GM12878 (cell line): ENCODE results near the gene EPS8. TPM values are rescaled to one million over a fixed set of nuclear protein-coding genes. Genes with fewer than 3 reads are reported as not detected.

Source experiments
- ATAC-seq: fragments of 200-7000 bp; cut with Tn5 transposase; 3 replicates; pipeline ENCODE4 v1.9.1; 2020; ENCODE audit warnings: mild to moderate bottlenecking, moderate library complexity
- BruUV-seq: library from RNA; stranded (reverse); fragments of 400-500 nt; replicated peaks from 2 replicates; lab custom pipeline; 2021; lab: Mats Ljungman, UMichigan
- CTCF ChIA-PET: fragments of 300-600 bp; sonication (Branson Sonifier 250); formaldehyde crosslinking; extraction: SDS; loops from one replicate; lab custom pipeline; 2021; ENCODE audit warnings: inconsistent platforms; lab: Yijun Ruan, JAX
- POLR2A ChIA-PET: fragments of 350-600 bp; formaldehyde crosslinking; extraction: SDS; loops from one replicate; lab custom pipeline; 2021; ENCODE audit warnings: inconsistent platforms; lab: Charles Lee
- RAD21 ChIA-PET: fragments of 300-600 bp; sonication (Branson Sonifier 250); formaldehyde crosslinking; loops from one replicate; lab custom pipeline; 2023; ENCODE audit warnings: antibody characterized with exemption; ENCODE audit not compliant: unreplicated experiment; lab: Charles Lee
- SMC1A ChIA-PET: fragments of 300-600 bp; sonication (Branson Sonifier 250); formaldehyde crosslinking; loops from one replicate; lab custom pipeline; 2023; ENCODE audit not compliant: unreplicated experiment, uncharacterized antibody; lab: Charles Lee
- DNase-seq: peaks from one replicate; pipeline ENCODE4 v3.0.0-alpha.2; 2011; ENCODE audit warnings: low read depth, low spot score
- FAIRE-seq: peaks from 3 replicates; lab custom pipeline; 2011; peaks lifted over from hg19 to GRCh38; lab: Jason Lieb, UNC
- H2AFZ ChIP-seq: 2 replicates; pipeline ENCODE4 v1.6.0; 2011; ENCODE audit warnings: low read depth, low read length, control low read depth; ENCODE audit not compliant: control insufficient read depth
- H3K27ac ChIP-seq: 2 replicates; pipeline ENCODE4 v1.5.1; 2011; ENCODE audit warnings: control low read depth; ENCODE audit not compliant: control insufficient read depth, insufficient read depth
- H3K27me3 ChIP-seq, 2 experiments: replicated peaks in 1 of 2; 2 replicates each; pipeline versions ENCODE4 v1.6.0 to v1.6.1; 2011; ENCODE audit warnings: low read length in 1 of 2; ENCODE audit not compliant: control insufficient read depth in 2 of 2, insufficient read depth in 2 of 2
- H3K36me3 ChIP-seq, 2 experiments: 2 replicates each; pipeline ENCODE4 v1.5.1; 2011; ENCODE audit warnings: low read length in 1 of 2; ENCODE audit not compliant: control insufficient read depth in 2 of 2, insufficient read depth in 2 of 2
- H3K4me1 ChIP-seq: 2 replicates; pipeline ENCODE4 v1.6.1; 2011; ENCODE audit warnings: mild to moderate bottlenecking, low read length, moderate library complexity, mixed read lengths; ENCODE audit not compliant: control insufficient read depth, insufficient read depth
- H3K4me2 ChIP-seq: 2 replicates; pipeline ENCODE4 v1.6.0; 2011; ENCODE audit warnings: control low read depth; ENCODE audit not compliant: control insufficient read depth, insufficient read depth
- H3K4me3 ChIP-seq: fragments of 200-600 bp; sonication (generic); 2 replicates; pipeline ENCODE4 v1.5.1; 2016
- H3K79me2 ChIP-seq: 2 replicates; pipeline ENCODE4 v1.6.0; 2011; ENCODE audit warnings: low read length; ENCODE audit not compliant: control insufficient read depth, insufficient read depth
- H3K9ac ChIP-seq: 2 replicates; pipeline ENCODE4 v1.8.0; 2011; ENCODE audit warnings: low read length, control low read depth, mixed read lengths; ENCODE audit not compliant: control insufficient read depth, insufficient read depth
- H3K9me3 ChIP-seq: replicated peaks from 3 replicates; pipeline ENCODE4 v1.5.1; 2011; ENCODE audit warnings: mild to moderate bottlenecking, low read length; ENCODE audit not compliant: control insufficient read depth, insufficient read depth
- H4K20me1 ChIP-seq: 2 replicates; pipeline ENCODE4 v1.6.0; 2011; ENCODE audit not compliant: control insufficient read depth, insufficient read depth
- CBFB ChIP-seq: IDR thresholded peaks from 2 replicates; pipeline ENCODE4 v1.6.1; 2016; ENCODE audit warnings: antibody characterized with exemption, low read depth
- IKZF1 ChIP-seq: fragments of 450-650 bp; conservative IDR thresholded peaks from 2 replicates; pipeline ENCODE4 v1.6.1; 2017; ENCODE audit warnings: antibody characterized with exemption, mild to moderate bottlenecking
- IKZF2 ChIP-seq, 2 experiments: fragments of 450-650 bp; IDR thresholded peaks; 2 replicates each; pipeline ENCODE4 v1.6.1; 2017; ENCODE audit warnings: mild to moderate bottlenecking in 2 of 2, moderate library complexity in 2 of 2
- MYB ChIP-seq: fragments of 150-350 bp; IDR thresholded peaks from 2 replicates; pipeline ENCODE4 v1.6.1; 2014; ENCODE audit warnings: mild to moderate bottlenecking, low read depth, low read length, borderline replicate concordance
- NFIC ChIP-seq: IDR thresholded peaks from 2 replicates; pipeline ENCODE4 v1.6.1; 2012; ENCODE audit warnings: low read depth, mild to moderate bottlenecking, inconsistent platforms, low read length, moderate library complexity
- NR2C2 ChIP-seq: IDR thresholded peaks from 2 replicates; pipeline ENCODE4 v1.6.1; 2011; ENCODE audit warnings: borderline replicate concordance, low read depth; ENCODE audit not compliant: control insufficient read depth, insufficient read length
- NR2F1 ChIP-seq: fragments of 450-650 bp; conservative IDR thresholded peaks from 2 replicates; pipeline ENCODE4 v1.6.1; 2017; ENCODE audit warnings: mild to moderate bottlenecking
- PAX5 ChIP-seq: IDR thresholded peaks from 2 replicates; pipeline ENCODE4 v1.6.1; 2011; ENCODE audit warnings: low read depth, low read length, borderline replicate concordance
- RUNX3 ChIP-seq: IDR thresholded peaks from 2 replicates; pipeline ENCODE4 v1.6.1; 2012; ENCODE audit warnings: low read length, inconsistent platforms
- SIX5 ChIP-seq: IDR thresholded peaks from 2 replicates; pipeline ENCODE4 v1.6.1; 2011; ENCODE audit warnings: mild to moderate bottlenecking, low read depth, low read length, moderate library complexity; ENCODE audit not compliant: severe bottlenecking
- SREBF2 ChIP-seq: IDR thresholded peaks from 2 replicates; pipeline ENCODE4 v1.6.1; 2012; ENCODE audit warnings: mild to moderate bottlenecking, low read length
- YBX1 ChIP-seq: fragments of 450-650 bp; IDR thresholded peaks from 2 replicates; pipeline ENCODE4 v1.6.1; 2016; ENCODE audit warnings: antibody characterized with exemption
- ZNF622 ChIP-seq: fragments of 450-650 bp; IDR thresholded peaks from 2 replicates; pipeline ENCODE4 v1.6.1; 2017; ENCODE audit warnings: mild to moderate bottlenecking, inconsistent platforms
- WGBS: methylation state at CpG from one replicate; pipeline ENCODE4 v1.1.6; 2016; ENCODE audit warnings: low lambda C conversion rate; ENCODE audit not compliant: insufficient replicate concordance, insufficient coverage; ENCODE audit errors: missing lambda C conversion rate; 5-methylcytosine and 5-hydroxymethylcytosine counted together
- in situ Hi-C: fragments of 300-500 bp; cut with MboI; formaldehyde crosslinking; loops from 9 replicates; pipeline ENCODE4 v1.14.3; 2018; ENCODE audit warnings: mixed read lengths
- intact Hi-C: fragments of 100-400 bp; cut with micrococcal nuclease; formaldehyde crosslinking; loops from one replicate; pipeline ENCODE4 v1.14.2; 2022; ENCODE audit not compliant: unreplicated experiment
- polyA plus RNA-seq, 11 experiments: library from polyadenylated mRNA; depleted of rRNA in 4 of 11; unstranded in 6 of 11; stranded (reverse) in 5 of 11; fragments of >200 nt; fragmentation: Nextera tagmentation in 4 of 11; fragmentation: Illumina TruSeq in 1 of 11; extraction: Ambion mirVana in 4 of 11; extraction: Trizol in 1 of 11; gene quantifications; 1 replicate in 1 of 11; 2 replicates in 10 of 11; pipeline versions ENCODE4 v1.2.1 to v1.2.3, GENCODE V29; 2011 to 2016; ENCODE audit warnings: inconsistent platforms in 2 of 11, missing spikeins in 2 of 11, low read depth in 1 of 11
- total RNA-seq, 4 experiments: library from RNA; depleted of rRNA in 3 of 4; stranded (reverse); fragments of >200 nt in 3 of 4; fragmentation: Illumina TruSeq in 1 of 4; extraction: Trizol in 1 of 4; gene quantifications; 2 replicates each; pipeline versions ENCODE4 v1.2.1 to v1.2.3, GENCODE V29; 2013 to 2021

Gene EPS8
- total and polyA plus RNA-seq, 10 of the 15 experiments (the other 5 are each of a cell fraction or from before 2014, with no cell fraction given) = 1.3 to 127 (median 3.4) TPM

GRCh38 chr12:15646581-15646980, 142.6 kb downstream of the EPS8 start:
- no peak for TF ChIP-seq SREBF2
- TF ChIP-seq CBFB = no peak
- no peak for TF ChIP-seq IKZF1
- no peak for TF ChIP-seq NR2C2
- no peak for TF ChIP-seq IKZF2 (IDR thresholded peaks at IDR 0.05)
- no peak for TF ChIP-seq ZNF622
- no peak for TF ChIP-seq MYB
- TF ChIP-seq SIX5 = no peak
- TF ChIP-seq YBX1 = no peak
- TF ChIP-seq NFIC = no peak
- TF ChIP-seq PAX5 = no peak
- TF ChIP-seq NR2F1 = no peak
- TF ChIP-seq RUNX3 = no peak
- TF ChIP-seq, all 136 proteins: peak for 0
- H4K20me1 ChIP-seq = no peaks in the 10 kb centered on the region
- H3K36me3 ChIP-seq = no peaks in the 10 kb centered on the region
- in situ Hi-C loops = no loop called here
- ChIA-PET SMC1A (interaction anchor here (1.6 kb wide), 1 partner anchor 14 kb away, joined by 4 read pairs; no protein-coding TSS in a partner anchor), POLR2A (no interaction called here), RAD21 (no interaction called here), CTCF (no interaction called here)
- no peak overlapping the region for H3K4me3 ChIP-seq
- H2AFZ ChIP-seq = no peak overlapping the region
- ATAC-seq = no peak
- DNase-seq = no peak
- H3K79me2 ChIP-seq = no peaks in the 10 kb centered on the region
- no TSS peak for BruUV-seq
- no peak overlapping the region for H3K9ac ChIP-seq
- H3K9me3 ChIP-seq = no peaks in the 10 kb centered on the region
- no peak overlapping the region for H3K4me2 ChIP-seq
- intact Hi-C loops = no loop called here
- no peak overlapping the region for H3K27ac ChIP-seq
- no peaks in the 10 kb centered on the region for H3K4me1 ChIP-seq
- no peaks in the 10 kb centered on the region for H3K27me3 ChIP-seq
- 0% methylated on average over 1 of the region's 1 CpG for WGBS
- no peak for FAIRE-seq
